SK-N-SH treated with all-trans-retinoic acid at 6 μM for 48 hours (cell line): ENCODE data around the gene PTPRH.

Experiments
- BACH2 ChIP-seq: fragments of 250-450 bp; sonication (Bioruptor Pico); IDR thresholded peaks from 2 replicates; pipeline ENCODE4 v1.9.0; 2021; ENCODE audit warnings: mild to moderate bottlenecking, borderline replicate concordance
- CSDC2 ChIP-seq: fragments of 250-450 bp; sonication (Bioruptor Pico); IDR thresholded peaks from 2 replicates; pipeline ENCODE4 v1.5.0; 2020; ENCODE audit warnings: mild to moderate bottlenecking, moderate library complexity
- CSRNP3 ChIP-seq: fragments of 250-450 bp; sonication (Bioruptor Pico); IDR thresholded peaks from 2 replicates; pipeline ENCODE4 v1.5.1; 2021; ENCODE audit warnings: mild to moderate bottlenecking, moderate library complexity
- PATZ1 ChIP-seq: fragments of 250-450 bp; sonication (Bioruptor Pico); IDR thresholded peaks from 2 replicates; pipeline ENCODE4 v1.8.0; 2020; ENCODE audit warnings: mild to moderate bottlenecking, moderate library complexity, borderline replicate concordance
- POU6F1 ChIP-seq: fragments of 250-450 bp; sonication (Bioruptor Pico); IDR thresholded peaks from 2 replicates; pipeline ENCODE4 v1.8.0; 2021; ENCODE audit warnings: low read depth, mild to moderate bottlenecking, moderate library complexity, borderline replicate concordance
- ZNF8 ChIP-seq: fragments of 450-650 bp; formaldehyde crosslinking; IDR thresholded peaks from 2 replicates; pipeline ENCODE4 v1.5.0; 2020; ENCODE audit warnings: mild to moderate bottlenecking, moderate library complexity

GRCh38 chr19:55176076-55176475 is 33.2 kb downstream of the PTPRH start:
- no peak for TF ChIP-seq PATZ1 (CRISPR knock-in tag)
- TF ChIP-seq POU6F1 (CRISPR knock-in tag): no peak
- no peak for TF ChIP-seq ZNF8 (CRISPR knock-in tag)
- no peak for TF ChIP-seq CSDC2 (CRISPR knock-in tag)
- TF ChIP-seq BACH2 (CRISPR knock-in tag): no peak
- TF ChIP-seq CSRNP3: no peak
